ENCODE measurements around the gene NUCB2.
A peak's percentile ranks its signal among the peaks of the same experiment; 100 is the strongest.

NUCB2 gene

GRCh38 chr11:17343907-17344306 is 67.4 kb downstream of the NUCB2 start:
- no peak for DNase-seq

GRCh38 chr11:17347676-17348075 is 71.1 kb downstream of the NUCB2 start:
- DNase-seq = no peak

- no peak for DNase-seq
Measured at GRCh38 chr11:17350455-17351171, 74.1 kb downstream of the NUCB2 start.

GRCh38 chr11:17351172-17351509 is 74.6 kb downstream of the NUCB2 start:
- DNase-seq = no peak

GRCh38 chr11:17351510-17352176 is 75.1 kb downstream of the NUCB2 start, which contains the start of gene NCR3LG1:
Gene NCR3LG1 (plus strand): TSS chr11:17351800. CDS start chr11:17351970, 170 bp downstream.
- DNase-seq = peak; percentile 59

GRCh38 chr11:17352950-17353820 is 76.6 kb downstream of the NUCB2 start:
- peak; percentile 93 for DNase-seq

GRCh38 chr11:17353821-17354600 is 77.5 kb downstream of the NUCB2 start:
- DNase-seq = peak; percentile 93

GRCh38 chr11:17354601-17354991 is 78.1 kb downstream of the NUCB2 start:
- peak; percentile 74 for DNase-seq

GRCh38 chr11:17366495-17366894 is 90.0 kb downstream of the NUCB2 start:
- DNase-seq = no peak

GRCh38 chr11:17368551-17368950 is 92.0 kb downstream of the NUCB2 start:
- no peak for DNase-seq

GRCh38 chr11:17369094-17369493 is 92.6 kb downstream of the NUCB2 start:
- DNase-seq = no peak

- DNase-seq = no peak
Measured at GRCh38 chr11:17369684-17370243, 93.2 kb downstream of the NUCB2 start.

- no peak for DNase-seq
Measured at GRCh38 chr11:17371614-17372013, 95.1 kb downstream of the NUCB2 start.

GRCh38 chr11:17375547-17375946 is 99.0 kb downstream of the NUCB2 start:
- no peak for DNase-seq

GRCh38 chr11:17376493-17376892 is 100.0 kb downstream of the NUCB2 start:
- DNase-seq = no peak

- no peak for DNase-seq
Measured at GRCh38 chr11:17378655-17379054, 102.1 kb downstream of the NUCB2 start.

- no peak for DNase-seq
Measured at GRCh38 chr11:17379383-17380180, 103.0 kb downstream of the NUCB2 start.

GRCh38 chr11:17381156-17381555 is 104.6 kb downstream of the NUCB2 start:
- no peak for DNase-seq

All from NCI-H526 treated with DMSO at 0.1 percent for 48 hours (cell line).